Calu3 (cell line): ENCODE data around the gene MEIS3. TPM values are rescaled to one million over a fixed set of nuclear protein-coding genes. Genes with fewer than 3 reads are reported as not detected.

Experiments
- BruUV-seq: library from RNA; stranded (reverse); fragments of 400-500 nt; replicated peaks from 2 replicates; lab custom pipeline; 2021; lab: Mats Ljungman, UMichigan
- CTCF ChIA-PET: fragments of 300-600 bp; sonication (Branson Sonifier 250); formaldehyde crosslinking; loops from one replicate; lab custom pipeline; 2022; ENCODE audit warnings: antibody characterized with exemption; lab: Charles Lee
- DNase-seq: peaks from one replicate; pipeline ENCODE4 v3.0.0; 2022
- H3K27ac Mint-ChIP-seq: one replicate; pipeline ENCODE4 v1.8.0; 2022; ENCODE audit warnings: mixed read lengths; ENCODE audit not compliant: unreplicated experiment
- H3K27me3 Mint-ChIP-seq: one replicate; pipeline ENCODE4 v1.8.0; 2022; ENCODE audit warnings: mixed read lengths; ENCODE audit not compliant: unreplicated experiment
- H3K36me3 Mint-ChIP-seq: one replicate; pipeline ENCODE4 v1.8.0; 2022; ENCODE audit warnings: mild to moderate bottlenecking, moderate library complexity, mixed read lengths; ENCODE audit not compliant: insufficient read depth, unreplicated experiment
- H3K4me1 Mint-ChIP-seq: one replicate; pipeline ENCODE4 v1.8.0; 2022; ENCODE audit warnings: mild to moderate bottlenecking, low read depth, mixed read lengths; ENCODE audit not compliant: unreplicated experiment
- H3K4me3 Mint-ChIP-seq: one replicate; pipeline ENCODE4 v1.8.0; 2022; ENCODE audit warnings: mild to moderate bottlenecking, low read depth, moderate library complexity, mixed read lengths; ENCODE audit not compliant: unreplicated experiment
- H3K9me3 Mint-ChIP-seq: one replicate; pipeline ENCODE4 v1.8.0; 2022; ENCODE audit warnings: low read depth, mixed read lengths; ENCODE audit not compliant: unreplicated experiment
- intact Hi-C: fragments of 100-400 bp; cut with micrococcal nuclease; formaldehyde crosslinking; loops from one replicate; pipeline ENCODE4 v1.10.0; 2022; ENCODE audit not compliant: unreplicated experiment
- total RNA-seq: library from RNA; stranded (reverse); gene quantifications from 2 replicates; pipeline ENCODE4 v1.2.3, GENCODE V29; 2022
- TF ChIP-seq, protein P1 (sequence below): fragments of 200-600 bp; IDR thresholded peaks from one replicate; pipeline ENCODE4 v1.8.0; 2022; ENCODE audit warnings: antibody characterized with exemption; ENCODE audit not compliant: unreplicated experiment

The MEIS3 gene
- total RNA-seq, 1 experiment from 2014 or later = 0.87 TPM

DNA sequence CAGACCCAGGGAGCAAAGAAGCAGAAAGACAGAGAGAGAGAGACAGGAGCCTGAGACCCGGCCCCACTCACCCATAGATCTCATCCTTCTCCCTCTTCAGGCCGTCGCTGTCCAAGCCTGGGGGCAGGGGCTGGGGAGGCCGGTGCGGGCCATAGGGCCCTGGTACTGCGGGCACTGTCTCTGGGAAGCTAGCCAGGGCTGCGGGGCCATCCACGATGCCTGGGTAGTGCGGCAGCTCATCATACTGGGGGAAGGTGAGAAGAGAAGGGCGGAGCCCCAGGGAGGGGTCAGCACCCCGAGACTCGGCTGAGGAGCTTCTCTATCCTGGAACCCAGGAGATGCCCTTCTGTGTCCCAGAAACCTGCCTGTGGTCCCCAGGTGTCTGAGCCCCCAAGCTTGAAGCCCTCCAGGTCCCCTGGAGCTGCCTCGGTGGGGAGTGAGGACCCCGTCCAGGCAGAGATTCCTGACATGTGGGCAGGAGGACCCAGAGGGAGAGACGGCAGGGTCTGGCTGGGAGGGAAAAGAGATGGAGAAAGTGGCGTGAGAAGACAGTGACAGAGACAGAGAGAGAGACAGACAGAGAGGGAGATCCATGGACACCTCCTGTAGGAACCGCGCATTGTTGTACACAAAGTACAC lies 2.1 kb downstream of the MEIS3 start:
- no peak for DNase-seq
- Mint-ChIP-seq H3K4me1 (peaks cover 36% of the 10 kb centered on the region), H3K36me3 (peaks cover 12% of the 10 kb centered on the region), H3K27ac (no peak overlapping the region), H3K27me3 (peaks cover 100% of the 10 kb centered on the region), H3K4me3 (no peak overlapping the region), H3K9me3 (no peaks in the 10 kb centered on the region)
- CTCF ChIA-PET = interaction anchor here (0.6 kb wide), 1 partner anchor 108 kb away, joined by 4 read pairs; the partner anchor contains the start of gene C5AR1
- BruUV-seq = no TSS peak
- TF ChIP-seq, protein P1, sequence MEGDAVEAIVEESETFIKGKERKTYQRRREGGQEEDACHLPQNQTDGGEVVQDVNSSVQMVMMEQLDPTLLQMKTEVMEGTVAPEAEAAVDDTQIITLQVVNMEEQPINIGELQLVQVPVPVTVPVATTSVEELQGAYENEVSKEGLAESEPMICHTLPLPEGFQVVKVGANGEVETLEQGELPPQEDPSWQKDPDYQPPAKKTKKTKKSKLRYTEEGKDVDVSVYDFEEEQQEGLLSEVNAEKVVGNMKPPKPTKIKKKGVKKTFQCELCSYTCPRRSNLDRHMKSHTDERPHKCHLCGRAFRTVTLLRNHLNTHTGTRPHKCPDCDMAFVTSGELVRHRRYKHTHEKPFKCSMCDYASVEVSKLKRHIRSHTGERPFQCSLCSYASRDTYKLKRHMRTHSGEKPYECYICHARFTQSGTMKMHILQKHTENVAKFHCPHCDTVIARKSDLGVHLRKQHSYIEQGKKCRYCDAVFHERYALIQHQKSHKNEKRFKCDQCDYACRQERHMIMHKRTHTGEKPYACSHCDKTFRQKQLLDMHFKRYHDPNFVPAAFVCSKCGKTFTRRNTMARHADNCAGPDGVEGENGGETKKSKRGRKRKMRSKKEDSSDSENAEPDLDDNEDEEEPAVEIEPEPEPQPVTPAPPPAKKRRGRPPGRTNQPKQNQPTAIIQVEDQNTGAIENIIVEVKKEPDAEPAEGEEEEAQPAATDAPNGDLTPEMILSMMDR = no peak
- intact Hi-C loops = no loop called here

DNA sequence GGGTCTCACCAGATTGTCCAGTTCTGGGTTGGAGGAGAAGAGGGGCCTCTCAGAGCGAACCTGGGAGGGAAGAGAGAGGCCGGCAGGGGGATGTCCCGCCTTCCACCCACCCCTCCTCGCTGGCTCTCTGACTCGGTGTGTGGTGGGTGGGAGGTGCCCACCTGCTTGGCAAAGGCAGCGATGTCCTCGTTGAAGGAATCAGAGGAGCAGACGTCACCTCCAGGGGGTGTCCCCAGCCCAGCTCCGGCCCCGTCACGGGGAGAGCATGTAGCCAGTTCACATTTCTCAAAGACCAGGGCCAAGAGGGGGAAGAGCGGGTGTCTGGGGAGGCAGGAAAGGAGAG lies 2.7 kb downstream of the MEIS3 start:
- CTCF ChIA-PET = interaction anchor here (0.6 kb wide), 1 partner anchor 107 kb away, joined by 4 read pairs; the partner anchor contains the start of gene C5AR1
- Mint-ChIP-seq H3K36me3 (peaks cover 12% of the 10 kb centered on the region), H3K4me3 (no peak overlapping the region), H3K27me3 (peaks cover 100% of the 10 kb centered on the region), H3K9me3 (no peaks in the 10 kb centered on the region), H3K27ac (no peak overlapping the region), H3K4me1 (peaks cover 30% of the 10 kb centered on the region)
- intact Hi-C loops = no loop called here
- TF ChIP-seq, protein P1 = no peak
- no TSS peak for BruUV-seq
- DNase-seq = no peak

DNA sequence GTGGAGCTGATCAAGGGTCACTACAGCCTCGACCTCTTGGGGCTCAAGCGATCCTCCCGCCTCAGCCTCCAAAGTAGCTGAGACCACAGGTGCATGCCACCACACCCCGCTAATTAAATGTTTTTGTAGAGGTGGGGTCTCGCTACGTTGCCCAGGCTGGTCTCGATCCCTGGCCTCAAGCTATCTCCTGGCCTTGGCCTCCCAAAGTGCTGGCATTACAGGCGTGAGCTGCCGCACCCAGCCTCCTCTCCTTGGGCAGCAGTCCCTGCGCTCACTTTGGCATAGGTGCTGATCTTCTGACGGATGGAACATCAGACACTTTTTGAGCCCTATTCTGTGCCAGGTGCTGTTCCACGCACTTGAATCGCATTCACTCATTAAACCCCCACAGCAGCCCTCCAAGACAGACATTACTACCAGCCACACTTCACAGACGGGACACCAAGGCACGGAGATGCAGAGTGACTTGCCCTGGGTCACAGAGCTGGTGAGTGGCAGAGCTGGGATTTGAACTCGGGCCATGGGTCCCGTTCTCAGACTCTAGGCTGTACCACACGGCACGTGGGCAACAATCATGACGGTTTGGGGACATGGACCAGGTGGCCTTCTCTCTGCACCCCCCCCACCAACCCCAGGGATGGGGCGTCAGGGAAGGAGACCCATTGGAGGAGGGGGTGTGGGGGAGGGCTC lies 3.2 kb downstream of the MEIS3 start:
- Mint-ChIP-seq H3K36me3 (peaks cover 12% of the 10 kb centered on the region), H3K4me3 (no peak overlapping the region), H3K4me1 (peaks cover 24% of the 10 kb centered on the region), H3K27me3 (peaks cover 100% of the 10 kb centered on the region), H3K9me3 (no peaks in the 10 kb centered on the region), H3K27ac (no peak overlapping the region)
- intact Hi-C loops = no loop called here
- BruUV-seq = no TSS peak
- TF ChIP-seq, protein P1 = no peak
- CTCF ChIA-PET = interaction anchor here (2.9 kb wide), 1 partner anchor 12 kb away, joined by 15 read pairs; no protein-coding TSS in a partner anchor
- no peak for DNase-seq

DNA sequence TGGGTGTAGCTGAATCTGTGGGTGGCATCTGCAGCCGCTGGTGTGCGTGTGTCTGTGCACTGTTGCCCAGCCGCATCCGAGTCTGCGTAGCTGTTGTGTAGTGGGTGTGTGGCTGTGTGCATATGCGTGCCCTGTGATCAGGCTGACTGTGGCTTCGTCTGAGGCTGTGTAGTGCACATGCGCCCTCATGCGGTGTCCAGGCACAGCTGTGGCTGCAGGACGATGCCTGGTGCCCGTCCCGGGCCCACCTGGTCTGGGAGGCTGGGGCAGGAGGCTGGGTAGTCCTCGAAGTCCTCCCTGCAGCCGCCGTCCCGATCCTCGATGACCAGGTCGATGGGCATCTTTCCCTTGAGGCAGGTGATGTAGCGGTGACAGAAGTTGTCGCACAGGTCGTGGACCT lies 4.9 kb downstream of the MEIS3 start:
- peaks cover 12% of the 10 kb centered on the region for H3K36me3 Mint-ChIP-seq
- H3K27ac Mint-ChIP-seq = no peak overlapping the region
- peak; percentile 82 for DNase-seq
- CTCF ChIA-PET = interaction anchor here (0.5 to 2.9 kb wide), 4 partner anchors 14 to 335 kb away, joined by 3 to 15 read pairs (median 4); partner anchors contain the start of gene DHX34
- no peaks in the 10 kb centered on the region for H3K9me3 Mint-ChIP-seq
- H3K27me3 Mint-ChIP-seq = peaks cover 96% of the 10 kb centered on the region
- intact Hi-C loops = loop anchor here (5.0 kb wide), 1 partner anchor 117 kb away; no protein-coding TSS in a partner anchor
- no peak overlapping the region for H3K4me3 Mint-ChIP-seq
- H3K4me1 Mint-ChIP-seq = peaks cover 17% of the 10 kb centered on the region
- TF ChIP-seq, protein P1 = peak; percentile 40
- no TSS peak for BruUV-seq
